Activated naive CD8-positive, alpha-beta T cell treated with anti-CD3 and anti-CD28 coated beads for 36 hours (primary cell): ENCODE measurements around the gene STX5. TPM values are rescaled to one million over a fixed set of nuclear protein-coding genes. Genes with fewer than 3 reads are reported as not detected.

ENCODE experiments used
- DNase-seq: peaks from one replicate; pipeline ENCODE4 v3.0.0; 2021
- H3K27ac Mint-ChIP-seq: one replicate; pipeline ENCODE4 v1.8.0; 2022; ENCODE audit warnings: mild to moderate bottlenecking, moderate library complexity, mixed read lengths
- H3K27me3 Mint-ChIP-seq: one replicate; pipeline ENCODE4 v1.8.0; 2022; ENCODE audit warnings: mild to moderate bottlenecking, mixed read lengths
- H3K36me3 Mint-ChIP-seq: one replicate; pipeline ENCODE4 v1.8.0; 2021; ENCODE audit warnings: mild to moderate bottlenecking, mixed read lengths
- H3K4me1 Mint-ChIP-seq: one replicate; pipeline ENCODE4 v1.8.0; 2021; ENCODE audit warnings: mixed read lengths
- H3K4me3 Mint-ChIP-seq: one replicate; pipeline ENCODE4 v1.8.0; 2022; ENCODE audit warnings: mild to moderate bottlenecking, moderate library complexity, mixed read lengths
- H3K9me3 Mint-ChIP-seq: one replicate; pipeline ENCODE4 v1.8.0; 2022; ENCODE audit warnings: mixed read lengths
- total RNA-seq, 2 experiments: library from RNA; stranded (reverse); gene quantifications; one replicate each; pipeline ENCODE4 v1.2.3, GENCODE V29; 2021

STX5 gene
- total RNA-seq, 2 experiments from 2014 or later: 19.5 to 20.4 TPM

GRCh38 chr11:62858201-62858600, 26.4 kb upstream of the STX5 start:
- DNase-seq: no peak
- peak overlapping the region; percentile 98 for H3K4me3 Mint-ChIP-seq
- H3K27ac Mint-ChIP-seq: no peak overlapping the region

GRCh38 chr11:62857541-62857982, 25.7 kb upstream of the STX5 start:
- Mint-ChIP-seq H3K27me3 (peaks cover 32% of the 10 kb centered on the region), H3K4me3 (peak overlapping the region; percentile 98), H3K4me1 (peaks cover 57% of the 10 kb centered on the region), H3K27ac (peak overlapping the region; percentile 99), H3K9me3 (no peaks in the 10 kb centered on the region), H3K36me3 (peaks cover 70% of the 10 kb centered on the region)
- no peak for DNase-seq

More at GRCh38 chr11:62858201-62858600, 26.4 kb upstream of the STX5 start:
- Mint-ChIP-seq H3K36me3 (peaks cover 66% of the 10 kb centered on the region), H3K27me3 (peaks cover 27% of the 10 kb centered on the region), H3K4me1 (peaks cover 55% of the 10 kb centered on the region), H3K9me3 (no peaks in the 10 kb centered on the region)

GRCh38 chr11:62856333-62856895, 24.6 kb upstream of the STX5 start:
- no peak for DNase-seq
- peak overlapping the region; percentile 99 for H3K27ac Mint-ChIP-seq
- H3K9me3 Mint-ChIP-seq: no peaks in the 10 kb centered on the region
- peaks cover 63% of the 10 kb centered on the region for H3K4me1 Mint-ChIP-seq
- H3K36me3 Mint-ChIP-seq: peaks cover 81% of the 10 kb centered on the region
- H3K27me3 Mint-ChIP-seq: peaks cover 36% of the 10 kb centered on the region
- peak overlapping the region; percentile 98 for H3K4me3 Mint-ChIP-seq

- DNase-seq: peak; percentile 98
- Mint-ChIP-seq H3K9me3 (no peaks in the 10 kb centered on the region), H3K4me1 (peaks cover 66% of the 10 kb centered on the region), H3K27me3 (peaks cover 36% of the 10 kb centered on the region), H3K27ac (peak overlapping the region; percentile 99), H3K4me3 (peak overlapping the region; percentile 98), H3K36me3 (peaks cover 84% of the 10 kb centered on the region)
These were observed 23.9 kb upstream of the STX5 start for GRCh38 chr11:62855571-62856332.

GRCh38 chr11:62854825-62855570, 23.1 kb upstream of the STX5 start:
- peak overlapping the region; percentile 98 for H3K4me3 Mint-ChIP-seq
- peaks cover 84% of the 10 kb centered on the region for H3K36me3 Mint-ChIP-seq
- H3K27ac Mint-ChIP-seq: peak overlapping the region; percentile 99
- H3K27me3 Mint-ChIP-seq: peaks cover 36% of the 10 kb centered on the region
- DNase-seq: no peak
- no peaks in the 10 kb centered on the region for H3K9me3 Mint-ChIP-seq
- peaks cover 63% of the 10 kb centered on the region for H3K4me1 Mint-ChIP-seq

GRCh38 chr11:62854013-62854824, 22.4 kb upstream of the STX5 start:
- H3K9me3 Mint-ChIP-seq: no peaks in the 10 kb centered on the region
- DNase-seq: no peak
- peaks cover 78% of the 10 kb centered on the region for H3K36me3 Mint-ChIP-seq
- peaks cover 36% of the 10 kb centered on the region for H3K27me3 Mint-ChIP-seq
- H3K4me3 Mint-ChIP-seq: peak overlapping the region; percentile 98
- H3K4me1 Mint-ChIP-seq: peaks cover 62% of the 10 kb centered on the region
- H3K27ac Mint-ChIP-seq: peak overlapping the region; percentile 99

GRCh38 chr11:62853279-62853965, 21.6 kb upstream of the STX5 start:
- Mint-ChIP-seq H3K4me3 (peak overlapping the region; percentile 98), H3K4me1 (peaks cover 61% of the 10 kb centered on the region), H3K9me3 (no peaks in the 10 kb centered on the region), H3K27me3 (peaks cover 36% of the 10 kb centered on the region), H3K27ac (peak overlapping the region; percentile 99), H3K36me3 (peaks cover 76% of the 10 kb centered on the region)
- DNase-seq: no peak

GRCh38 chr11:62852523-62853188, 20.8 kb upstream of the STX5 start:
- Mint-ChIP-seq H3K36me3 (peaks cover 68% of the 10 kb centered on the region), H3K27me3 (peaks cover 36% of the 10 kb centered on the region), H3K4me1 (peaks cover 53% of the 10 kb centered on the region), H3K9me3 (no peaks in the 10 kb centered on the region), H3K27ac (peak overlapping the region; percentile 99), H3K4me3 (peak overlapping the region; percentile 98)
- no peak for DNase-seq

GRCh38 chr11:62851807-62852522, 20.1 kb upstream of the STX5 start:
- Mint-ChIP-seq H3K36me3 (peaks cover 61% of the 10 kb centered on the region), H3K4me1 (peaks cover 49% of the 10 kb centered on the region), H3K9me3 (no peaks in the 10 kb centered on the region), H3K27me3 (peaks cover 36% of the 10 kb centered on the region), H3K27ac (peak overlapping the region; percentile 99), H3K4me3 (peak overlapping the region; percentile 98)
- DNase-seq: no peak

GRCh38 chr11:62850911-62851806, 19.3 kb upstream of the STX5 start:
- no peaks in the 10 kb centered on the region for H3K9me3 Mint-ChIP-seq
- peak; percentile 44 for DNase-seq
- H3K36me3 Mint-ChIP-seq: peaks cover 54% of the 10 kb centered on the region
- H3K27me3 Mint-ChIP-seq: peaks cover 35% of the 10 kb centered on the region
- H3K27ac Mint-ChIP-seq: peak overlapping the region; percentile 99
- peaks cover 49% of the 10 kb centered on the region for H3K4me1 Mint-ChIP-seq
- H3K4me3 Mint-ChIP-seq: peak overlapping the region; percentile 98

- H3K27me3 Mint-ChIP-seq: peaks cover 6% of the 10 kb centered on the region
- H3K36me3 Mint-ChIP-seq: peaks cover 21% of the 10 kb centered on the region
- no peak overlapping the region for H3K4me3 Mint-ChIP-seq
- no peaks in the 10 kb centered on the region for H3K9me3 Mint-ChIP-seq
- H3K27ac Mint-ChIP-seq: no peak overlapping the region
- DNase-seq: no peak
- peaks cover 35% of the 10 kb centered on the region for H3K4me1 Mint-ChIP-seq
These were observed 16.0 kb upstream of the STX5 start for GRCh38 chr11:62847767-62848314.

- DNase-seq: no peak
- Mint-ChIP-seq H3K27me3 (no peaks in the 10 kb centered on the region), H3K9me3 (no peaks in the 10 kb centered on the region), H3K4me3 (no peak overlapping the region), H3K27ac (no peak overlapping the region), H3K36me3 (peaks cover 4% of the 10 kb centered on the region), H3K4me1 (peaks cover 19% of the 10 kb centered on the region)
These were observed 14.3 kb upstream of the STX5 start for GRCh38 chr11:62846177-62846576.
